Spleen (tissue), 7 donors: ENCODE results near the gene SLC45A3.

Experiments
- POLR2A ChIP-seq, 3 donors: fragments of 450-650 bp; IDR thresholded peaks; one replicate each; pipeline ENCODE4 v1.5.1; 2017; ENCODE audit warnings: antibody characterized with exemption in 3 of 3, mild to moderate bottlenecking in 1 of 3
- POLR2AphosphoS5 ChIP-seq, 3 donors: sonication (generic); formaldehyde crosslinking; IDR thresholded peaks; one replicate each; pipeline ENCODE4 v1.5.1; 2017; ENCODE audit warnings: antibody characterized with exemption in 3 of 3
- TF ChIP-seq, protein P1 (sequence below), 11 experiments: fragments of 200-600 bp in 7 of 11; fragments of 450-650 bp in 4 of 11; sonication (generic) in 4 of 11; IDR thresholded peaks in 8 of 11; conservative IDR thresholded peaks in 3 of 11; 1 replicate in 7 of 11; 2 replicates in 4 of 11; pipeline versions ENCODE4 v1.4.0 to v1.8.0; 2016 to 2021; ENCODE audit warnings: antibody characterized with exemption in 11 of 11, inconsistent platforms in 4 of 11, mild to moderate bottlenecking in 1 of 11
- donor health status: DM: no; HTN: no; CAD: no; lungs with moderate emphysema.
- donor health status: DM: no; HTN: no; CAD: no.
- donor health status: DM: no; HTN: no; CAD: no.

GRCh38 chr1:205714190-205714905 lies 34.0 kb upstream of the SLC45A3 start:
- TF ChIP-seq, protein P1, sequence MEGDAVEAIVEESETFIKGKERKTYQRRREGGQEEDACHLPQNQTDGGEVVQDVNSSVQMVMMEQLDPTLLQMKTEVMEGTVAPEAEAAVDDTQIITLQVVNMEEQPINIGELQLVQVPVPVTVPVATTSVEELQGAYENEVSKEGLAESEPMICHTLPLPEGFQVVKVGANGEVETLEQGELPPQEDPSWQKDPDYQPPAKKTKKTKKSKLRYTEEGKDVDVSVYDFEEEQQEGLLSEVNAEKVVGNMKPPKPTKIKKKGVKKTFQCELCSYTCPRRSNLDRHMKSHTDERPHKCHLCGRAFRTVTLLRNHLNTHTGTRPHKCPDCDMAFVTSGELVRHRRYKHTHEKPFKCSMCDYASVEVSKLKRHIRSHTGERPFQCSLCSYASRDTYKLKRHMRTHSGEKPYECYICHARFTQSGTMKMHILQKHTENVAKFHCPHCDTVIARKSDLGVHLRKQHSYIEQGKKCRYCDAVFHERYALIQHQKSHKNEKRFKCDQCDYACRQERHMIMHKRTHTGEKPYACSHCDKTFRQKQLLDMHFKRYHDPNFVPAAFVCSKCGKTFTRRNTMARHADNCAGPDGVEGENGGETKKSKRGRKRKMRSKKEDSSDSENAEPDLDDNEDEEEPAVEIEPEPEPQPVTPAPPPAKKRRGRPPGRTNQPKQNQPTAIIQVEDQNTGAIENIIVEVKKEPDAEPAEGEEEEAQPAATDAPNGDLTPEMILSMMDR (IDR thresholded peaks at IDR 0.05 in 8 of 11, conservative IDR thresholded peaks at IDR 0.05 in 3 of 11): no peak
- TF ChIP-seq POLR2A (IDR thresholded peaks at IDR 0.05): no peak
- peak in 1 of 3 donors; percentile 44 for TF ChIP-seq POLR2AphosphoS5 (IDR thresholded peaks at IDR 0.05)
